MCF 10A (cell line): ENCODE data around the gene RNF11. TPM values are rescaled to one million over a fixed set of nuclear protein-coding genes. Genes with fewer than 3 reads are reported as not detected.
A peak's percentile ranks its signal among the peaks of the same experiment; 100 is the strongest.

Experiments
- BruUV-seq: library from RNA; stranded (reverse); fragments of 400-500 nt; replicated peaks from 2 replicates; lab custom pipeline; 2021; lab: Mats Ljungman, UMichigan
- CTCF ChIA-PET: fragments of 300-600 bp; sonication (Branson Sonifier 250); formaldehyde crosslinking; extraction: SDS; loops from one replicate; lab custom pipeline; 2021; ENCODE audit warnings: antibody characterized with exemption, inconsistent platforms; lab: Yijun Ruan, JAX
- POLR2A ChIA-PET: fragments of 300-600, 350-650 bp; sonication (Branson Sonifier 250); formaldehyde crosslinking; extraction: SDS; loops from one replicate; lab custom pipeline; 2020; ENCODE audit warnings: antibody characterized with exemption, inconsistent platforms; lab: Yijun Ruan, JAX
- DNase-seq: peaks from one replicate; pipeline ENCODE4 v3.0.0-alpha.2; 2018; ENCODE audit not compliant: unreplicated experiment
- H3K27ac Mint-ChIP-seq: one replicate; pipeline ENCODE4 v1.8.0; 2022; ENCODE audit warnings: mild to moderate bottlenecking, low read depth, mixed read lengths; ENCODE audit not compliant: unreplicated experiment
- H3K27me3 Mint-ChIP-seq: one replicate; pipeline ENCODE4 v1.8.0; 2022; ENCODE audit warnings: mixed read lengths; ENCODE audit not compliant: insufficient read depth, unreplicated experiment
- H3K36me3 Mint-ChIP-seq: one replicate; pipeline ENCODE4 v1.8.0; 2022; ENCODE audit warnings: mild to moderate bottlenecking, moderate library complexity, mixed read lengths; ENCODE audit not compliant: insufficient read depth, unreplicated experiment
- H3K4me1 Mint-ChIP-seq: one replicate; pipeline ENCODE4 v1.8.0; 2022; ENCODE audit warnings: mixed read lengths; ENCODE audit not compliant: insufficient read depth, unreplicated experiment
- H3K4me3 Mint-ChIP-seq: one replicate; pipeline ENCODE4 v1.8.0; 2022; ENCODE audit warnings: mild to moderate bottlenecking, moderate library complexity, mixed read lengths; ENCODE audit not compliant: unreplicated experiment
- H3K9me3 Mint-ChIP-seq: one replicate; pipeline ENCODE4 v1.8.0; 2022; ENCODE audit warnings: mixed read lengths; ENCODE audit not compliant: unreplicated experiment
- CTCF ChIP-seq: fragments of 200-600 bp; IDR thresholded peaks from one replicate; pipeline ENCODE4 v1.8.0; 2022; ENCODE audit warnings: antibody characterized with exemption, mild to moderate bottlenecking; ENCODE audit not compliant: unreplicated experiment
- intact Hi-C: fragments of 100-400 bp; cut with micrococcal nuclease; formaldehyde crosslinking; loops from 2 replicates; pipeline ENCODE4 v1.14.1; 2022
- total RNA-seq: library from RNA; stranded (reverse); gene quantifications from 2 replicates; pipeline ENCODE4 v1.2.3, GENCODE V29; 2022

Gene RNF11
- total RNA-seq, 1 experiment from 2014 or later, result 73.1 TPM

- Mint-ChIP-seq H3K4me3 (no peak overlapping the region), H3K4me1 (peaks cover 29% of the 10 kb centered on the region), H3K27me3 (no peaks in the 10 kb centered on the region), H3K36me3 (no peaks in the 10 kb centered on the region), H3K9me3 (no peaks in the 10 kb centered on the region), H3K27ac (no peak overlapping the region)
- intact Hi-C loops, result loop anchor here (10.0 kb wide), 1 partner anchor 57 kb away; no protein-coding TSS in a partner anchor
- DNase-seq, result peak; percentile 27
- no peak for TF ChIP-seq CTCF
- CTCF ChIA-PET, result interaction anchor here (0.6 kb wide), 1 partner anchor 14 kb away, joined by 3 read pairs; no protein-coding TSS in a partner anchor
- POLR2A ChIA-PET, result interaction anchor here (0.5 to 6.0 kb wide), 21 partner anchors 9 to 641 kb away, joined by 3 to 63 read pairs (median 8); partner anchors contain the start of genes CDKN2C, FAF1 and NRDC
- BruUV-seq, result TSS peak; percentile 47
Measured at GRCh38 chr1:51237351-51238033, 1.4 kb downstream of the RNF11 start.

GRCh38 chr1:51238034-51238403 is 1.9 kb downstream of the RNF11 start:
- CTCF ChIA-PET, result interaction anchor here (0.6 kb wide), 2 partner anchors 13 to 62 kb away, joined by 3 read pairs; no protein-coding TSS in a partner anchor

DNA sequence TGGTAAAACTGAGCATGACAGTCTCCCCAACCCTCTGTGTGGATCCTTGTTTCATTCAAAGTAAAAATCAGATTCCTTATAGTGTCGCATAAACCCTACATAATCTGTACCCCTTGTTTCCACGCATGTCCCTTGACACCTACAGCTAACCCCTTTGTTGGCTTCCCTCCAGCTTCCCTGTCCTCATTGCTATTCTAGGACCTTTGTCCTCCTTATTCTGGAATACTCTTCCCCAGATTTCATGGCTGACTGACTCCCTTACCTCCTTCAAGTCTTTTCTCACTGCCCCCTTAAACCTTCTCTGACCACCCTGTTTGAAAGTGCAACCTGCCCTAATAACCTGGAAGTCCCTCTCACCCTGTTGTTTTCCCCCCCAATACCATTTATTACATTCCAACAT is 4.0 kb downstream of the RNF11 start:
- no peak for DNase-seq
- intact Hi-C loops, result no loop called here
- H3K27me3 Mint-ChIP-seq, result no peaks in the 10 kb centered on the region
- H3K27ac Mint-ChIP-seq, result peak overlapping the region; percentile 36
- H3K4me1 Mint-ChIP-seq, result peaks cover 24% of the 10 kb centered on the region
- BruUV-seq, result no TSS peak
- TF ChIP-seq CTCF, result no peak
- no peaks in the 10 kb centered on the region for H3K36me3 Mint-ChIP-seq
- ChIA-PET POLR2A (interaction anchor here (1.0 to 6.0 kb wide), 3 partner anchors 6 to 28 kb away, joined by 3 to 34 read pairs (median 33); no protein-coding TSS in a partner anchor), CTCF (interaction anchor here (0.6 to 1.0 kb wide), 3 partner anchors 10 to 488 kb away, joined by 3 read pairs; no protein-coding TSS in a partner anchor)
- no peak overlapping the region for H3K4me3 Mint-ChIP-seq
- no peaks in the 10 kb centered on the region for H3K9me3 Mint-ChIP-seq

More at GRCh38 chr1:51238034-51238403, 1.9 kb downstream of the RNF11 start:
- POLR2A ChIA-PET, result interaction anchor here (0.5 to 6.0 kb wide), 17 partner anchors 8 to 640 kb away, joined by 3 to 63 read pairs (median 12); partner anchors contain the start of genes CDKN2C, FAF1 and NRDC
- no peak for TF ChIP-seq CTCF
- H3K4me3 Mint-ChIP-seq, result no peak overlapping the region
- no TSS peak for BruUV-seq
- no peak for DNase-seq
- no peak overlapping the region for H3K27ac Mint-ChIP-seq
- H3K9me3 Mint-ChIP-seq, result no peaks in the 10 kb centered on the region
- H3K27me3 Mint-ChIP-seq, result no peaks in the 10 kb centered on the region
- intact Hi-C loops, result loop anchor here (10.0 kb wide), 1 partner anchor 57 kb away; no protein-coding TSS in a partner anchor
- no peaks in the 10 kb centered on the region for H3K36me3 Mint-ChIP-seq
- peaks cover 33% of the 10 kb centered on the region for H3K4me1 Mint-ChIP-seq

- no peaks in the 10 kb centered on the region for H3K36me3 Mint-ChIP-seq
- CTCF ChIA-PET, result interaction anchor here (0.5 kb wide), 1 partner anchor 21 kb away, joined by 3 read pairs; no protein-coding TSS in a partner anchor
- BruUV-seq, result no TSS peak
Measured at GRCh38 chr1:51241119-51241518, 5.0 kb downstream of the RNF11 start.

More at GRCh38 chr1:51241119-51241518, 5.0 kb downstream of the RNF11 start:
- Mint-ChIP-seq H3K4me1 (peaks cover 21% of the 10 kb centered on the region), H3K27ac (no peak overlapping the region), H3K9me3 (no peaks in the 10 kb centered on the region), H3K27me3 (no peaks in the 10 kb centered on the region), H3K4me3 (no peak overlapping the region)
- no peak for TF ChIP-seq CTCF
- no peak for DNase-seq
- intact Hi-C loops, result no loop called here
- POLR2A ChIA-PET, result interaction anchor here (1.5 kb wide), 1 partner anchor 11 kb away, joined by 5 read pairs; no protein-coding TSS in a partner anchor
